H1 (cell line): ENCODE results near the gene B3GALT6. TPM values are rescaled to one million over a fixed set of nuclear protein-coding genes. Genes with fewer than 3 reads are reported as not detected.

Source experiments
- CTCF ChIA-PET: fragments of 300-600 bp; sonication (Branson Sonifier 250); formaldehyde crosslinking; loops from one replicate; lab custom pipeline; 2021; ENCODE audit not compliant: partially characterized antibody; lab: Charles Lee
- POLR2A ChIA-PET: fragments of 300-600 bp; sonication (Branson Sonifier 250); formaldehyde crosslinking; loops from one replicate; lab custom pipeline; 2021; ENCODE audit warnings: inconsistent platforms; ENCODE audit not compliant: partially characterized antibody; lab: Charles Lee
- DNase-seq, 2 experiments: peaks; one replicate each; pipeline versions ENCODE4 v3.0.0 to v3.0.0-alpha.2; 2010 to 2022; ENCODE audit warnings: low spot score in 2 of 2, low read depth in 1 of 2, mixed read lengths in 1 of 2
- FAIRE-seq: peaks from 2 replicates; lab custom pipeline; 2011; peaks lifted over from hg19 to GRCh38; lab: Jason Lieb, UNC
- H2AFZ ChIP-seq: 2 replicates; pipeline ENCODE4 v1.8.1; 2012; ENCODE audit warnings: low read length, inconsistent platforms
- H2AK5ac ChIP-seq: 2 replicates; pipeline ENCODE4 v1.6.1; 2013; ENCODE audit warnings: low read depth, low read length
- H2BK120ac ChIP-seq: replicated peaks from 2 replicates; pipeline ENCODE3; 2013; ENCODE audit warnings: low read depth, low read length, inconsistent platforms
- H2BK12ac ChIP-seq: 2 replicates; pipeline ENCODE4 v1.6.1; 2013; ENCODE audit warnings: low read depth, low read length
- H2BK15ac ChIP-seq: 2 replicates; pipeline ENCODE4 v1.6.1; 2013; ENCODE audit warnings: low read length
- H2BK20ac ChIP-seq: 2 replicates; pipeline ENCODE4 v1.6.1; 2013; ENCODE audit warnings: low read length
- H2BK5ac ChIP-seq: 2 replicates; pipeline ENCODE4 v1.6.1; 2013; ENCODE audit warnings: low read depth, low read length
- H3K14ac ChIP-seq: 2 replicates; pipeline ENCODE4 v1.6.1; 2013; ENCODE audit warnings: inconsistent platforms; ENCODE audit not compliant: insufficient read length
- H3K18ac ChIP-seq: 2 replicates; pipeline ENCODE4 v1.6.1; 2013; ENCODE audit warnings: low read length; ENCODE audit errors: extremely low read depth
- H3K23ac ChIP-seq: 2 replicates; pipeline ENCODE4 v1.6.1; 2013; ENCODE audit warnings: inconsistent platforms; ENCODE audit not compliant: insufficient read length
- H3K23me2 ChIP-seq: 2 replicates; pipeline ENCODE4 v1.6.1; 2013; ENCODE audit warnings: low read depth, low read length
- H3K27ac ChIP-seq: 2 replicates; pipeline ENCODE4 v1.6.1; 2011; ENCODE audit warnings: low read depth, low read length, inconsistent platforms
- H3K27me3 ChIP-seq, 4 experiments: replicated peaks in 1 of 4; 1 replicate in 1 of 4; 2 replicates in 3 of 4; pipeline versions ENCODE4 v1.6.1 to v1.8.1; 2011 to 2013; ENCODE audit warnings: low read length in 3 of 4, mild to moderate bottlenecking in 3 of 4, inconsistent platforms in 2 of 4, mixed read lengths in 2 of 4, moderate library complexity in 1 of 4; ENCODE audit not compliant: control insufficient read depth in 3 of 4, insufficient read depth in 3 of 4; ENCODE audit errors: extremely low read depth in 1 of 4
- H3K36me3 ChIP-seq, 4 experiments: 2 replicates each; pipeline versions ENCODE4 v1.6.1 to v1.8.1; 2011 to 2013; ENCODE audit warnings: mild to moderate bottlenecking in 4 of 4, low read length in 3 of 4, moderate library complexity in 2 of 4, control low read depth in 1 of 4, inconsistent platforms in 1 of 4; ENCODE audit not compliant: insufficient read depth in 4 of 4, control insufficient read depth in 2 of 4
- H3K4ac ChIP-seq: replicated peaks from 2 replicates; pipeline ENCODE3; 2013; ENCODE audit warnings: low read length, low read depth, mixed read lengths, inconsistent platforms; ENCODE audit not compliant: insufficient read length
- H3K4me1 ChIP-seq, 4 experiments: replicated peaks in 1 of 4; 1 replicate in 1 of 4; 2 replicates in 3 of 4; pipeline versions ENCODE4 v1.6.1 to v1.8.1; 2011 to 2013; ENCODE audit warnings: low read length in 3 of 4, inconsistent platforms in 2 of 4, mixed read lengths in 1 of 4; ENCODE audit not compliant: insufficient read depth in 4 of 4, control insufficient read depth in 3 of 4
- H3K4me2 ChIP-seq, 2 experiments: 2 replicates each; pipeline versions ENCODE4 v1.6.1 to v1.8.1; 2011 to 2013; ENCODE audit warnings: low read depth in 2 of 2, low read length in 2 of 2, control low read depth in 1 of 2, inconsistent platforms in 1 of 2, mild to moderate bottlenecking in 1 of 2; ENCODE audit not compliant: insufficient read depth in 1 of 2
- H3K4me3 ChIP-seq, 4 experiments: fragments of 200-600, 300-600 bp in 1 of 4; sonication (generic), shearing (Covaris generic), sonication (Bioruptor Twin) in 1 of 4; 2 replicates each; pipeline versions ENCODE4 v1.5.1 to v1.8.1; 2011 to 2016; ENCODE audit warnings: low read length in 4 of 4, low read depth in 3 of 4, control low read depth in 2 of 4, inconsistent platforms in 2 of 4, mild to moderate bottlenecking in 2 of 4, mixed read lengths in 1 of 4, moderate library complexity in 1 of 4; ENCODE audit not compliant: insufficient read depth in 2 of 4; ENCODE audit errors: extremely low read depth in 1 of 4
- H3K56ac ChIP-seq: replicated peaks from 2 replicates; pipeline ENCODE3; 2013; ENCODE audit warnings: low read depth, mild to moderate bottlenecking, mixed read lengths, low read length, inconsistent platforms; ENCODE audit not compliant: insufficient read length
- H3K79me1 ChIP-seq: 2 replicates; pipeline ENCODE4 v1.6.1; 2013; ENCODE audit warnings: low read depth, low read length, control low read depth
- H3K79me2 ChIP-seq, 2 experiments: 2 replicates each; pipeline versions ENCODE4 v1.6.1 to v1.8.1; 2012 to 2013; ENCODE audit warnings: low read length in 2 of 2, mild to moderate bottlenecking in 2 of 2, inconsistent platforms in 1 of 2; ENCODE audit not compliant: insufficient read depth in 2 of 2, control insufficient read depth in 1 of 2
- H3K9ac ChIP-seq, 4 experiments: replicated peaks in 1 of 4; 1 replicate in 1 of 4; 2 replicates in 3 of 4; pipeline versions ENCODE4 v1.6.1 to v1.8.1; 2011 to 2013; ENCODE audit warnings: low read depth in 3 of 4, low read length in 3 of 4, control low read depth in 2 of 4, mild to moderate bottlenecking in 2 of 4, moderate library complexity in 2 of 4, inconsistent platforms in 1 of 4; ENCODE audit errors: extremely low read depth in 1 of 4
- H3K9me3 ChIP-seq, 2 experiments: 2 replicates each; pipeline versions ENCODE4 v1.6.1 to v1.8.1; 2012 to 2013; ENCODE audit warnings: mild to moderate bottlenecking in 2 of 2, moderate library complexity in 2 of 2, control low read depth in 1 of 2, inconsistent platforms in 1 of 2, low read depth in 1 of 2, low read length in 1 of 2, mixed read lengths in 1 of 2; ENCODE audit not compliant: insufficient read depth in 2 of 2
- H4K20me1 ChIP-seq, 2 experiments: replicated peaks in 1 of 2; 2 replicates each; pipeline versions ENCODE3 to v1.8.1; 2011 to 2013; ENCODE audit warnings: inconsistent platforms in 2 of 2, low read length in 2 of 2, mild to moderate bottlenecking in 1 of 2; ENCODE audit not compliant: insufficient read depth in 2 of 2, control insufficient read depth in 1 of 2
- H4K5ac ChIP-seq: 2 replicates; pipeline ENCODE4 v1.6.1; 2013; ENCODE audit warnings: low read length, low read depth, mixed read lengths, inconsistent platforms; ENCODE audit not compliant: insufficient read length
- H4K8ac ChIP-seq: 2 replicates; pipeline ENCODE4 v1.8.0; 2013; ENCODE audit warnings: mild to moderate bottlenecking, moderate library complexity, low read length, inconsistent platforms; ENCODE audit not compliant: insufficient read depth; ENCODE audit errors: extremely low read depth
- H4K91ac ChIP-seq: replicated peaks from 2 replicates; pipeline ENCODE3; 2013; ENCODE audit warnings: low read length, mixed read lengths, inconsistent platforms; ENCODE audit not compliant: insufficient read length
- BCL11A ChIP-seq, 2 experiments: IDR thresholded peaks; one replicate each; pipeline ENCODE4 v1.6.1; 2011; ENCODE audit warnings: low read depth in 2 of 2, low read length in 2 of 2, mild to moderate bottlenecking in 2 of 2
- CTCF ChIP-seq, 3 experiments: IDR thresholded peaks; 1 replicate in 2 of 3; 2 replicates in 1 of 3; pipeline versions ENCODE4 v1.5.1 to v1.6.1; 2011; ENCODE audit warnings: low read length in 3 of 3, mild to moderate bottlenecking in 3 of 3, inconsistent platforms in 2 of 3, low read depth in 1 of 3, moderate library complexity in 1 of 3; ENCODE audit not compliant: insufficient read depth in 1 of 3; ENCODE audit errors: control extremely low read depth in 1 of 3
- JUND ChIP-seq: IDR thresholded peaks from 2 replicates; pipeline ENCODE4 v1.6.1; 2011; ENCODE audit warnings: mild to moderate bottlenecking, improper control_type of control experiment, low read length
- MAFK ChIP-seq: IDR thresholded peaks from 2 replicates; pipeline ENCODE4 v1.6.1; 2012; ENCODE audit warnings: low read depth, mild to moderate bottlenecking, improper control_type of control experiment, low read length
- NANOG ChIP-seq: IDR thresholded peaks from 2 replicates; pipeline ENCODE4 v1.6.1; 2011; ENCODE audit warnings: low read length, low read depth, mild to moderate bottlenecking, inconsistent platforms; ENCODE audit not compliant: insufficient read depth, poor library complexity, severe bottlenecking
- POLR2AphosphoS5 ChIP-seq: IDR thresholded peaks from 2 replicates; pipeline ENCODE4 v1.6.1; 2011; ENCODE audit warnings: low read depth, low read length
- RXRA ChIP-seq: IDR thresholded peaks from 2 replicates; pipeline ENCODE4 v1.6.1; 2011; ENCODE audit warnings: low read depth, mild to moderate bottlenecking, low read length, moderate library complexity; ENCODE audit not compliant: insufficient read depth
- TAF1 ChIP-seq: IDR thresholded peaks from 2 replicates; pipeline ENCODE4 v1.6.1; 2011; ENCODE audit warnings: mild to moderate bottlenecking, low read depth, low read length
- TAF7 ChIP-seq: optimal IDR thresholded peaks from 2 replicates; pipeline ENCODE3; 2011; ENCODE audit warnings: low read depth, mild to moderate bottlenecking, inconsistent platforms, low read length, moderate library complexity, borderline replicate concordance
- WGBS, 2 experiments: shearing (Covaris generic) in 1 of 2; methylation state at CpG; one replicate each; pipeline versions ENCODE4 v1.1.6 to v1.1.7; 2013 to 2015; ENCODE audit warnings: low lambda C conversion rate in 2 of 2, mixed read lengths in 2 of 2, inconsistent platforms in 1 of 2, low coverage in 1 of 2, missing lambda C conversion rate in 1 of 2; ENCODE audit not compliant: insufficient replicate concordance in 2 of 2, insufficient coverage in 1 of 2, insufficient read length in 1 of 2; ENCODE audit errors: extremely low coverage in 1 of 2, missing lambda C conversion rate in 1 of 2; 5-methylcytosine and 5-hydroxymethylcytosine counted together
- polyA plus RNA-seq, 7 experiments: library from polyadenylated mRNA; depleted of rRNA in 3 of 7; stranded (reverse) in 5 of 7; unstranded in 2 of 7; fragments of >200 nt in 5 of 7; fragments of 200-250 nt in 2 of 7; gene quantifications; 1 replicate in 5 of 7; 2 replicates in 1 of 7; 4 replicates in 1 of 7; pipeline versions ENCODE4 v1.2.1 to v1.2.3, GENCODE V29; 2011 to 2013; ENCODE audit warnings: missing spikeins in 2 of 7, mixed read lengths in 2 of 7
- total RNA-seq: library from RNA; stranded (reverse); fragmentation: NEBNext Ultra II Directional; extraction: Animal tissue kit (Norgen Biotek cat#: 25700); gene quantifications from 2 replicates; pipeline ENCODE4 v1.2.1, GENCODE V29; 2021

Gene B3GALT6
- total and polyA plus RNA-seq, 2 of the 8 experiments (the other 6 are each of a cell fraction or from before 2014, with no cell fraction given) = 18.4 to 20.4 TPM

GRCh38 chr1:1228596-1229321 lies 3.3 kb upstream of the B3GALT6 start:
- Histone ChIP-seq H2AK5ac (no peak overlapping the region), H2AFZ (no peak overlapping the region), H3K23ac (no peak overlapping the region), H3K27me3 (no peaks in the 10 kb centered on the region; a peak in 1 of 7 replicates), H4K20me1 (peaks cover 5 to 28% of the 10 kb centered on the region in 2 experiments), H4K91ac (no peak overlapping the region), H3K9ac (no peak overlapping the region), H2BK20ac (no peak overlapping the region), H3K27ac (no peak overlapping the region), H2BK5ac (no peak overlapping the region), H3K4me2 (no peak overlapping the region), H2BK12ac (no peak overlapping the region), H3K14ac (no peak overlapping the region), H3K4me1 (peaks cover 0 to 6% (median under 1%) of the 10 kb centered on the region in 4 experiments; a peak in 4 of 7 replicates), H3K4me3 (no peak overlapping the region), H3K56ac (no peak overlapping the region), H3K79me1 (peaks cover 41% of the 10 kb centered on the region), H2BK15ac (no peak overlapping the region), H2BK120ac (no peak overlapping the region), H4K8ac (no peak overlapping the region), H3K4ac (no peak overlapping the region), H3K18ac (no peak overlapping the region), H4K5ac (no peak overlapping the region), H3K23me2 (peaks cover 7% of the 10 kb centered on the region), H3K9me3 (peaks cover 0 to 9% of the 10 kb centered on the region in 2 experiments; a peak in 2 of 4 replicates), H3K36me3 (peaks cover 2 to 22% (median 6%) of the 10 kb centered on the region in 4 experiments; a peak in 6 of 8 replicates), H3K79me2 (peaks cover 6 to 44% of the 10 kb centered on the region in 2 experiments; a peak in 3 of 4 replicates)
- ChIA-PET POLR2A (interaction anchor here (1.1 kb wide), 1 partner anchor 8 kb away, joined by 3 read pairs; no protein-coding TSS in a partner anchor), CTCF (interaction anchor here (0.6 to 6.2 kb wide), 9 partner anchors 10 to 277 kb away, joined by 3 to 28 read pairs (median 3); no protein-coding TSS in a partner anchor)
- WGBS, 2 experiments = 94% methylated on average over 28 of the region's 28 CpGs; no CpG with 5 or more reads in 1 of the 2 experiments
- FAIRE-seq (no peak), DNase-seq (no peak)
- TF ChIP-seq RXRA (no peak), TAF1 (no peak), BCL11A (IDR thresholded peaks at IDR 0.05; ENCODE audit: low read depth in 2 of 2, low read length in 2 of 2) (no peak), NANOG (no peak), CTCF (IDR thresholded peaks at IDR 0.05; ENCODE audit: control extremely low read depth in 1 of 3, insufficient read depth in 1 of 3, low read depth in 1 of 3, low read length in 3 of 3) (no peak), TAF7 (no peak), JUND (no peak), POLR2AphosphoS5 (no peak), MAFK (no peak)
